ENCODE measurements around the gene NADK2. TPM values are rescaled to one million over a fixed set of nuclear protein-coding genes. Genes with fewer than 3 reads are reported as not detected.
A peak's percentile ranks its signal among the peaks of the same experiment; 100 is the strongest.

NADK2 gene
- polyA plus RNA-seq, 1 of the 3 experiments (the other 2 are of a cell fraction): 7.6 TPM

GRCh38 chr5:36151434-36152323 lies 90.0 kb downstream of the NADK2 start, which contains the start of the genes LMBRD2 and SKP2:
Gene LMBRD2 (minus strand): TSS chr5:36151887. CDS start chr5:36143349, 8,538 bp downstream.
Gene SKP2 (plus strand): TSS chr5:36152111. CDS start chr5:36152263, 152 bp downstream.
- 1% methylated on average over 28 of the region's 81 CpGs for whole genome bisulfite sequencing (ENCODE audit: low lambda C conversion rate)
- H4K20me1 ChIP-seq (ENCODE audit: insufficient read depth): no peaks in the 10 kb centered on the region
- POLR2A ChIA-PET: interaction anchor here (2.2 kb wide), 1 partner anchor 90 kb away, joined by 11 read pairs; the partner anchor contains the start of gene NADK2
- DNase-seq: peak; percentile 95
- peak within 1 kb of the TSS; percentile 84 to 99 for H3K4me3 ChIP-seq (ENCODE audit: low read depth in 2 of 2, low read length in 1 of 2)
- peaks cover 14 to 20% of the 10 kb centered on the region in 2 experiments for H3K36me3 ChIP-seq (replicated peaks in 1 of 2; ENCODE audit: control insufficient read depth in 1 of 2, insufficient read depth in 2 of 2, low read length in 1 of 2)
- CTCF ChIA-PET: interaction anchor here (0.9 to 4.3 kb wide), 5 partner anchors 23 to 91 kb away, joined by 3 to 21 read pairs (median 7); partner anchors contain the start of gene NADK2
- peak within 1 kb of the TSS; percentile 91 for H2AFZ ChIP-seq (ENCODE audit: low read depth)
- H3K27ac ChIP-seq (ENCODE audit: low read depth in 2 of 2, low read length in 1 of 2): peak within 1 kb of the TSS; percentile 42 to 89
- H3K27me3 ChIP-seq (ENCODE audit: insufficient read depth): no peaks in the 10 kb centered on the region
- H3K4me1 ChIP-seq (ENCODE audit: control insufficient read depth in 1 of 2, insufficient read depth in 2 of 2, low read depth in 1 of 2, low read length in 1 of 2): peaks cover 30 to 31% of the 10 kb centered on the region in 2 experiments
- H3K9me2 ChIP-seq: no peaks in the 10 kb centered on the region
- H3K9me3 ChIP-seq: no peaks in the 10 kb centered on the region
- H3K79me2 ChIP-seq (ENCODE audit: insufficient read depth): peaks cover 56% of the 10 kb centered on the region
- H3K9ac ChIP-seq: peak within 1 kb of the TSS; percentile 79
- H3F3A ChIP-seq (replicated peaks; ENCODE audit: insufficient read depth): peaks cover 8% of the 10 kb centered on the region
- H3K4me2 ChIP-seq: peak within 1 kb of the TSS; percentile 96
- TF ChIP-seq, protein P1, sequence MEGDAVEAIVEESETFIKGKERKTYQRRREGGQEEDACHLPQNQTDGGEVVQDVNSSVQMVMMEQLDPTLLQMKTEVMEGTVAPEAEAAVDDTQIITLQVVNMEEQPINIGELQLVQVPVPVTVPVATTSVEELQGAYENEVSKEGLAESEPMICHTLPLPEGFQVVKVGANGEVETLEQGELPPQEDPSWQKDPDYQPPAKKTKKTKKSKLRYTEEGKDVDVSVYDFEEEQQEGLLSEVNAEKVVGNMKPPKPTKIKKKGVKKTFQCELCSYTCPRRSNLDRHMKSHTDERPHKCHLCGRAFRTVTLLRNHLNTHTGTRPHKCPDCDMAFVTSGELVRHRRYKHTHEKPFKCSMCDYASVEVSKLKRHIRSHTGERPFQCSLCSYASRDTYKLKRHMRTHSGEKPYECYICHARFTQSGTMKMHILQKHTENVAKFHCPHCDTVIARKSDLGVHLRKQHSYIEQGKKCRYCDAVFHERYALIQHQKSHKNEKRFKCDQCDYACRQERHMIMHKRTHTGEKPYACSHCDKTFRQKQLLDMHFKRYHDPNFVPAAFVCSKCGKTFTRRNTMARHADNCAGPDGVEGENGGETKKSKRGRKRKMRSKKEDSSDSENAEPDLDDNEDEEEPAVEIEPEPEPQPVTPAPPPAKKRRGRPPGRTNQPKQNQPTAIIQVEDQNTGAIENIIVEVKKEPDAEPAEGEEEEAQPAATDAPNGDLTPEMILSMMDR (IDR thresholded peaks at IDR 0.05): no peak
- TF ChIP-seq POLR2AphosphoS5 (IDR thresholded peaks at IDR 0.05; ENCODE audit: low read depth, low read length) (peak; percentile 78), JUND (IDR thresholded peaks at IDR 0.05) (no peak), ELF1 (IDR thresholded peaks at IDR 0.05) (peak; percentile 90), TEAD4 (IDR thresholded peaks at IDR 0.05; ENCODE audit: borderline replicate concordance, insufficient read depth) (no peak), RAD21 (IDR thresholded peaks at IDR 0.05; ENCODE audit: low read length) (peak; percentile 5; the same call in 1 of the 2 replicates), PBX3 (IDR thresholded peaks at IDR 0.05) (no peak), FOXM1 (IDR thresholded peaks at IDR 0.05; ENCODE audit: low read depth) (no peak), RXRA (IDR thresholded peaks at IDR 0.05; ENCODE audit: borderline replicate concordance, low read depth) (no peak), NFIC (IDR thresholded peaks at IDR 0.05; ENCODE audit: borderline replicate concordance) (no peak), GABPA (IDR thresholded peaks at IDR 0.05; ENCODE audit: low read depth) (peak; percentile 79), GATA2 (CRISPR knock-in tag; IDR thresholded peaks at IDR 0.05) (no peak), FOXJ3 (CRISPR knock-in tag; IDR thresholded peaks at IDR 0.05) (no peak), SMC3 (IDR thresholded peaks at IDR 0.05; ENCODE audit: low read depth, low read length) (no peak), CHD2 (IDR thresholded peaks at IDR 0.05; ENCODE audit: low read length, partially characterized antibody) (peak; percentile 76), SIN3A (IDR thresholded peaks at IDR 0.05; ENCODE audit: borderline replicate concordance, low read depth, low read length) (no peak; the same call in 1 of the 2 replicates), YY1 (IDR thresholded peaks at IDR 0.05; ENCODE audit: low read depth) (no peak; the same call in 1 of the 2 replicates), RCOR1 (IDR thresholded peaks at IDR 0.05; ENCODE audit: low read length) (0 out of 2 replicates have a peak, but pooled peaks have one; percentile 19), EP300 (IDR thresholded peaks at IDR 0.05; ENCODE audit: borderline replicate concordance in 1 of 2, low read depth in 1 of 2, low read length in 1 of 2) (peak in 1 of 2 experiments; percentile 10; a peak in 1 of 4 replicates), EZH2phosphoT487 (IDR thresholded peaks at IDR 0.05; ENCODE audit: borderline replicate concordance, low read depth) (no peak), NRF1 (IDR thresholded peaks at IDR 0.05; ENCODE audit: low read depth, low read length) (peak; percentile 71)
- TF ChIP-seq, protein P2, sequence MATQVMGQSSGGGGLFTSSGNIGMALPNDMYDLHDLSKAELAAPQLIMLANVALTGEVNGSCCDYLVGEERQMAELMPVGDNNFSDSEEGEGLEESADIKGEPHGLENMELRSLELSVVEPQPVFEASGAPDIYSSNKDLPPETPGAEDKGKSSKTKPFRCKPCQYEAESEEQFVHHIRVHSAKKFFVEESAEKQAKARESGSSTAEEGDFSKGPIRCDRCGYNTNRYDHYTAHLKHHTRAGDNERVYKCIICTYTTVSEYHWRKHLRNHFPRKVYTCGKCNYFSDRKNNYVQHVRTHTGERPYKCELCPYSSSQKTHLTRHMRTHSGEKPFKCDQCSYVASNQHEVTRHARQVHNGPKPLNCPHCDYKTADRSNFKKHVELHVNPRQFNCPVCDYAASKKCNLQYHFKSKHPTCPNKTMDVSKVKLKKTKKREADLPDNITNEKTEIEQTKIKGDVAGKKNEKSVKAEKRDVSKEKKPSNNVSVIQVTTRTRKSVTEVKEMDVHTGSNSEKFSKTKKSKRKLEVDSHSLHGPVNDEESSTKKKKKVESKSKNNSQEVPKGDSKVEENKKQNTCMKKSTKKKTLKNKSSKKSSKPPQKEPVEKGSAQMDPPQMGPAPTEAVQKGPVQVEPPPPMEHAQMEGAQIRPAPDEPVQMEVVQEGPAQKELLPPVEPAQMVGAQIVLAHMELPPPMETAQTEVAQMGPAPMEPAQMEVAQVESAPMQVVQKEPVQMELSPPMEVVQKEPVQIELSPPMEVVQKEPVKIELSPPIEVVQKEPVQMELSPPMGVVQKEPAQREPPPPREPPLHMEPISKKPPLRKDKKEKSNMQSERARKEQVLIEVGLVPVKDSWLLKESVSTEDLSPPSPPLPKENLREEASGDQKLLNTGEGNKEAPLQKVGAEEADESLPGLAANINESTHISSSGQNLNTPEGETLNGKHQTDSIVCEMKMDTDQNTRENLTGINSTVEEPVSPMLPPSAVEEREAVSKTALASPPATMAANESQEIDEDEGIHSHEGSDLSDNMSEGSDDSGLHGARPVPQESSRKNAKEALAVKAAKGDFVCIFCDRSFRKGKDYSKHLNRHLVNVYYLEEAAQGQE (IDR thresholded peaks at IDR 0.05; ENCODE audit: low read depth, low read length): 0 out of 2 replicates have a peak, but pooled peaks have one; percentile 27
- TF ChIP-seq, protein P3, sequence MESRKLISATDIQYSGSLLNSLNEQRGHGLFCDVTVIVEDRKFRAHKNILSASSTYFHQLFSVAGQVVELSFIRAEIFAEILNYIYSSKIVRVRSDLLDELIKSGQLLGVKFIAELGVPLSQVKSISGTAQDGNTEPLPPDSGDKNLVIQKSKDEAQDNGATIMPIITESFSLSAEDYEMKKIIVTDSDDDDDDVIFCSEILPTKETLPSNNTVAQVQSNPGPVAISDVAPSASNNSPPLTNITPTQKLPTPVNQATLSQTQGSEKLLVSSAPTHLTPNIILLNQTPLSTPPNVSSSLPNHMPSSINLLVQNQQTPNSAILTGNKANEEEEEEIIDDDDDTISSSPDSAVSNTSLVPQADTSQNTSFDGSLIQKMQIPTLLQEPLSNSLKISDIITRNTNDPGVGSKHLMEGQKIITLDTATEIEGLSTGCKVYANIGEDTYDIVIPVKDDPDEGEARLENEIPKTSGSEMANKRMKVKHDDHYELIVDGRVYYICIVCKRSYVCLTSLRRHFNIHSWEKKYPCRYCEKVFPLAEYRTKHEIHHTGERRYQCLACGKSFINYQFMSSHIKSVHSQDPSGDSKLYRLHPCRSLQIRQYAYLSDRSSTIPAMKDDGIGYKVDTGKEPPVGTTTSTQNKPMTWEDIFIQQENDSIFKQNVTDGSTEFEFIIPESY (IDR thresholded peaks at IDR 0.05; ENCODE audit: borderline replicate concordance, low read depth): no peak
- TF ChIP-seq, protein P4, sequence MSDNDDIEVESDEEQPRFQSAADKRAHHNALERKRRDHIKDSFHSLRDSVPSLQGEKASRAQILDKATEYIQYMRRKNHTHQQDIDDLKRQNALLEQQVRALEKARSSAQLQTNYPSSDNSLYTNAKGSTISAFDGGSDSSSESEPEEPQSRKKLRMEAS (IDR thresholded peaks at IDR 0.05; ENCODE audit: low read depth): peak; percentile 47
